PFSK-1 (cell line): ENCODE results near the gene DCAF11.
A peak's percentile ranks its signal among the peaks of the same experiment; 100 is the strongest.

ENCODE experiments used
- FOXP2 ChIP-seq: optimal IDR thresholded peaks from 2 replicates; pipeline ENCODE3; 2011; ENCODE audit warnings: borderline replicate concordance, control low read depth, inconsistent platforms; ENCODE audit not compliant: insufficient read depth; ENCODE audit errors: extremely low read length, extremely low read depth
- POLR2AphosphoS5 ChIP-seq: IDR thresholded peaks from 2 replicates; pipeline ENCODE4 v1.6.1; 2012; ENCODE audit warnings: low read depth, mild to moderate bottlenecking, control low read depth, low read length, moderate library complexity
- SIN3A ChIP-seq: IDR thresholded peaks from 2 replicates; pipeline ENCODE4 v1.6.1; 2012; ENCODE audit warnings: mild to moderate bottlenecking, low read length, moderate library complexity, borderline replicate concordance; ENCODE audit not compliant: insufficient read depth
- TAF1 ChIP-seq: IDR thresholded peaks from 2 replicates; pipeline ENCODE4 v1.6.1; 2012; ENCODE audit warnings: low read length, control low read depth, borderline replicate concordance; ENCODE audit not compliant: insufficient read depth
- TF ChIP-seq, protein P1 (sequence below), 2 experiments: IDR thresholded peaks; 2 replicates each; pipeline versions ENCODE4 v1.6.1 to v1.8.0; 2011 to 2012; ENCODE audit warnings: low read depth in 2 of 2, low read length in 2 of 2, control low read depth in 1 of 2, inconsistent platforms in 1 of 2, mild to moderate bottlenecking in 1 of 2, moderate library complexity in 1 of 2; ENCODE audit not compliant: insufficient read depth in 1 of 2

The DCAF11 gene

DNA sequence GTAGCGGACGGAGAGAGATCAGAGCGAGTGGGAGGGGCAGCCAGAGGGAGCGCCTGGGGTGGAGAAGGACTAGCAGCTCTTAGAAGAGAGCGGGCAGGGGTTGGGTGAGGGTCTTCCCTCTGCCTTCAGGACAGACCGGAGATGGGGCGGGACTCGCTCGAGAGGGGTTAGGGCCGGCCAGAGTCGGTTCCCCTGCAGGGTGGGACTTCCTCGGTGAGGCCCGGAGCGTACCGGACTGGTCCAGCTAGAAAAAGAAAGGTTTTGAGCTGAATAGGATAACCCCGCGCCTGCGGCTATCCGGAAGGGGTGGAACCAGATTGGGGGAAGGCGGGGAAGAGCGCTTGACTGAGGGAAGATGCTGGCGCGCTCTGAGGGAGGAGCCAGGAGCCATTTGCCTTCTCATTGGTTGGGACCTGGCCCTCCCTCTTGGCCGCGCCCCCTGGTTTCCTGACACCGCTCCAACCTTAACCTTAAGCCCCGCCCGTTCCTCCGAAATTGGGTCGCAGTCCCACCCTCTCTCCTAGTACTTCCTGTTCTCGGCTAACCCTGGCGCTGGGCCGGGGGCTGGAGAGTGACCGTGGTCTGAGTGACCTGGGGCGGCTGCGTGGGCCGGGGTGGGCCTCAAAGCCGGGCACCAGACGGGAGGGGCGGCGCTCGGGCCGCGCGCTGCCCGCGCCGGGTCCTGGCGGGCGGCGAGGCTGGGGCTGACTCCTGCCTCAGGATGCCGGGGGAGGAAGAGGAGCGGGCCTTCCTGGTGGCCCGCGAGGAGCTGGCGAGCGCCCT lies 32.6 kb downstream of the DCAF11 start, which contains the start of gene RNF31:
RNF31 (plus strand) TSS at position 521 of the 783 bp plus-strand sequence; CDS start at position 722, 201 bp downstream.
- TF ChIP-seq TAF1, result peak; percentile 45; the same call in 1 of the 2 replicates
- peak; percentile 62; the same call in 1 of the 2 replicates for TF ChIP-seq POLR2AphosphoS5
- TF ChIP-seq SIN3A, result no peak

DNA sequence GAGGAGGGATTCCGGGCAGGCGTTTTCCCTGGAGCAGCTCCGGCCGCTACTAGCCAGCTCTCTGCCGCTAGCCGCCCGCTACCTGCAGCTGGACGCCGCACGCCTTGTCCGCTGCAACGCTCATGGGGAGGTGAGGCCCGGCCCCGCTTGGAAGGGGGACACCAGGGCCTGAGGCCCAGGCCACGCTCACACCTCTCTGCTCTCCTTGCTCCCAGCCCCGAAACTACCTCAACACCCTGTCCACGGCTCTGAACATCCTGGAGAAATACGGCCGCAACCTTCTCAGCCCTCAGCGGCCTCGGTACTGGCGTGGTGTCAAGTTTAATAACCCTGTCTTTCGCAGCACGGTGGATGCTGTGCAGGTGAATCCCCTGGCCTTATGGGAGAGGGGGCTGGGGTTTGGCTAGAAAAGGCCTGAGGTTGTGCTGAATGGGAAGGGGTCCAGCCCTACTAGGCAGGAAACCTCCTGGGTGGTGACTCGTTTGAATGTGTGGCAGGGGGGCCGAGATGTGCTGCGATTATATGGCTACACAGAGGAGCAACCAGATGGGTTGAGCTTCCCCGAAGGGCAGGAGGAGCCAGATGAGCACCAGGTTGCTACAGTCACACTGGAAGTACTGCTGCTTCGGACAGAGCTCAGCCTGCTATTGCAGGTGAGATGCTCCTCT lies 33.3 kb downstream of the DCAF11 start:
- TF ChIP-seq FOXP2, result no peak
- TF ChIP-seq SIN3A, result no peak
- TF ChIP-seq TAF1, result no peak
- TF ChIP-seq, protein P1, sequence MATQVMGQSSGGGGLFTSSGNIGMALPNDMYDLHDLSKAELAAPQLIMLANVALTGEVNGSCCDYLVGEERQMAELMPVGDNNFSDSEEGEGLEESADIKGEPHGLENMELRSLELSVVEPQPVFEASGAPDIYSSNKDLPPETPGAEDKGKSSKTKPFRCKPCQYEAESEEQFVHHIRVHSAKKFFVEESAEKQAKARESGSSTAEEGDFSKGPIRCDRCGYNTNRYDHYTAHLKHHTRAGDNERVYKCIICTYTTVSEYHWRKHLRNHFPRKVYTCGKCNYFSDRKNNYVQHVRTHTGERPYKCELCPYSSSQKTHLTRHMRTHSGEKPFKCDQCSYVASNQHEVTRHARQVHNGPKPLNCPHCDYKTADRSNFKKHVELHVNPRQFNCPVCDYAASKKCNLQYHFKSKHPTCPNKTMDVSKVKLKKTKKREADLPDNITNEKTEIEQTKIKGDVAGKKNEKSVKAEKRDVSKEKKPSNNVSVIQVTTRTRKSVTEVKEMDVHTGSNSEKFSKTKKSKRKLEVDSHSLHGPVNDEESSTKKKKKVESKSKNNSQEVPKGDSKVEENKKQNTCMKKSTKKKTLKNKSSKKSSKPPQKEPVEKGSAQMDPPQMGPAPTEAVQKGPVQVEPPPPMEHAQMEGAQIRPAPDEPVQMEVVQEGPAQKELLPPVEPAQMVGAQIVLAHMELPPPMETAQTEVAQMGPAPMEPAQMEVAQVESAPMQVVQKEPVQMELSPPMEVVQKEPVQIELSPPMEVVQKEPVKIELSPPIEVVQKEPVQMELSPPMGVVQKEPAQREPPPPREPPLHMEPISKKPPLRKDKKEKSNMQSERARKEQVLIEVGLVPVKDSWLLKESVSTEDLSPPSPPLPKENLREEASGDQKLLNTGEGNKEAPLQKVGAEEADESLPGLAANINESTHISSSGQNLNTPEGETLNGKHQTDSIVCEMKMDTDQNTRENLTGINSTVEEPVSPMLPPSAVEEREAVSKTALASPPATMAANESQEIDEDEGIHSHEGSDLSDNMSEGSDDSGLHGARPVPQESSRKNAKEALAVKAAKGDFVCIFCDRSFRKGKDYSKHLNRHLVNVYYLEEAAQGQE (IDR thresholded peaks at IDR 0.05; ENCODE audit: insufficient read depth in 1 of 2, low read depth in 2 of 2, low read length in 2 of 2), result no peak
- TF ChIP-seq POLR2AphosphoS5, result no peak

DNA sequence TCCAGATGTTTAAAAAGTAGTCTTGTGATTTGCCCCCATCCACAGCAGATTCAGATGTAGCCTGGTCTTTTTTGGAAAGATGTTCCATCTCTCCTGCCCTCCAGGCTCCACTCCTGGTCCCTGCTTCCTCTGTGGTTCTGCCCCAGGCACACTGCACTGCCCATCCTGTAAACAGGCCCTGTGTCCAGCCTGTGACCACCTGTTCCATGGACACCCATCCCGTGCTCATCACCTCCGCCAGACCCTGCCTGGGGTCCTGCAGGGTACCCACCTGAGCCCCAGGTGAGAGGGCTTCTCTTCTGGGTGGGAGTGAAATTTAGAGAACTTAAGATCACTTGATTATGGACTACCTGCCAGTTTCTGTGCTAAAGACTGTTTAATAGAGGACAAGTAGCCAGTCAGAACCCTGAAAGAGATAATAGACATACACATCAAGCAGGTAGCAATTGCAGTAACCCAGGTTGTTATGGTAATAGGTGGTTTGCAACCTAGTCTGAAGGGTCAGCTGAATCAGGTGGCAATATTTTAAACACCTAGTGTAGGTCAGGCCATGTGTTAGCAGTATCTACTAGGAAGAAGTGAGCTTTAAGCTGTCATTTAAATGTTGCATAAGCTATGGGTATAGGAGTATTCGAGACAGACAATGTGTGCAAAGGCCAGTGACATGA lies 34.9 kb downstream of the DCAF11 start:
- TF ChIP-seq SIN3A (no peak), POLR2AphosphoS5 (no peak)

GRCh38 chr14:24150061-24150460 lies 35.5 kb downstream of the DCAF11 start:
- TF ChIP-seq, protein P1 (IDR thresholded peaks at IDR 0.05; ENCODE audit: insufficient read depth in 1 of 2, low read depth in 2 of 2, low read length in 2 of 2), result no peak
- TF ChIP-seq TAF1 (no peak), POLR2AphosphoS5 (no peak), FOXP2 (no peak), SIN3A (no peak)

GRCh38 chr14:24150567-24150966 lies 36.0 kb downstream of the DCAF11 start:
- TF ChIP-seq POLR2AphosphoS5, result no peak
- no peak for TF ChIP-seq SIN3A
- TF ChIP-seq, protein P1 (IDR thresholded peaks at IDR 0.05; ENCODE audit: insufficient read depth in 1 of 2, low read depth in 2 of 2, low read length in 2 of 2), result no peak
- no peak for TF ChIP-seq FOXP2
- no peak for TF ChIP-seq TAF1

DNA sequence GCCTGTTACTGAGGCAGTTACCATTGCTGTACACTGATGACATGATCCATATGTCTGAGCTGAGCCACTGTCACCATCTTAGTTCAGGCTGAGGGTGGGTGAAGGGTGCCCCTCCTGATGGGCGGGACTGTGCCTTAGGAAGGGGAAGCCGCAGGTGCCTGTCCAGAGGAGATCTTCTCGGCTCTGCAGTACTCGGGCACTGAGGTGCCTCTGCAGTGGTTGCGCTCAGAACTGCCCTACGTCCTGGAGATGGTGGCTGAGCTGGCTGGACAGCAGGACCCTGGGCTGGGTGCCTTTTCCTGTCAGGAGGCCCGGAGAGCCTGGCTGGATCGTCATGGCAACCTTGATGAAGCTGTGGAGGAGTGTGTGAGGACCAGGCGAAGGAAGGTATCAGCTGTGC lies 36.4 kb downstream of the DCAF11 start:
- TF ChIP-seq POLR2AphosphoS5, result no peak
- TF ChIP-seq, protein P1 (IDR thresholded peaks at IDR 0.05; ENCODE audit: insufficient read depth in 1 of 2, low read depth in 2 of 2, low read length in 2 of 2), result no peak
- no peak for TF ChIP-seq FOXP2
- TF ChIP-seq SIN3A, result no peak
- no peak for TF ChIP-seq TAF1
